NCI-H1417 treated with DMSO at 0.1 percent for 48 hours (cell line): Measurements from ENCODE around the gene CIAPIN1.
"Not testable (repeated sequence)": the region's sequence is repeated elsewhere in the genome, so short reads cannot be mapped to it uniquely, and the experiment has no call there.

Source experiments
- DNase-seq: peaks from one replicate; lab custom pipeline; 2025; lab: John Stamatoyannopoulos, UW

CIAPIN1 gene

DNA sequence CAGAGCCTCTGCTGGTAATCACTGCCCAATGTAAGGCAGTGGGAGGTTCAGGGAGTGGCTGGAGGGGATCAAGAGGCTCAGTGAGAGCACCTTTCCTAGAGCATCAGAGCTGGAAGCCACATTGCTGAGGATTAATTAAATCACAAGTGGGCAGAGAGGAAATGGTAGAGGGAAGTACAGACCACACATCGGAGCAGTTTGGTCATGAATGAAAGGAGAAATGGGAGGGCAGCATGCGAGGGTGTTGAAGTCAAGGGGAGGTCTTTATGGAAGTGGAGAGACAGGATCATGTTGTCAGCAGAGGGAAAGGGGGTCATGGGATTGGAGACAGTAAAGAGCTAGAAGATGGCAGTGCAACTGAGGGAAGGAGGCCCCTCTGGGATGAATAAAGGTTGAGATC lies 40.3 kb downstream of the CIAPIN1 start:
- DNase-seq, result no peak

- DNase-seq, result no peak
Measured at GRCh38 chr16:57405097-57405496, 42.1 kb downstream of the CIAPIN1 start.

DNA sequence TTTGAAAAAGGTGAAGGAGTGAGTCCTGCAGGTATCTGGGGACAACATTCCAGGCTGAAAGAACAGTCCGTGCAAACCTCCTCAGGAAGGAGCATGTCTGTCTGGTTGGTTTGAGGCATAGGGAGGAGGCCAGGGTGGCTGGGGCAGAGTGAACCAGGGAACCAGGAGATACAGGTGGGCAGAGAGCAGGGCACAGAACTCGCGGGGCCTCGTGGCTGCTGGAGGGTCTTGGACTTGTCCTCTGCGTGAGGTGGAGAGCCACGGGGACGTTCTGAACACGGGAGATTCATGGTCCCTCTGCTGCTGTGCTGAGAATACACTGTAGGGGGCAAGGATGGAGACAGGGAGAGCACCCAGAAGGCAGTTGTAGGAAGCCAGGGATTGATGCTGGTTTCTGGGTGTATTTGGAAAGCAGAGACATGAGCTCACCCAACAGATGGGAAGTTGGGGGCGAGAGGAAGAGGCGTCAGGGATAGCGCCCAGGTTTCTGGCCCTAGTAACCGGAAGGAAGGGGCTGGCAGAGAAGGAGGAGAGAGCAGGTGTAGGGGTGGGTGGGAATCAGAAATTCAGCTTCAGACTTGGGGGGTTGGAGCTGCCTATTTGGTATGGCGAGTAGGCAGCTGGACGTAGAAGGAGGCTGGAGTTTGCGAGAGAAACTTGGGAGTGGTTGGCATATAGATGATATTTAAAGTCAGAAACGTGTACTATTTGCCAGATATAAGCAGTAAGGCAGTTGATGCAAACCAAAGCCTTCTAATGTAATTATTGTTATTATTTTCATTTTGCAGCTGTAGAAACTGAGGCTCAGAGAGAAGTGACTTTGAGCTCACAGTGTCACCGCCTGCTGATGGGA lies 43.0 kb downstream of the CIAPIN1 start, which contains the start of gene CCL17:
CCL17 (plus strand) TSS at position 803 of the 853 bp plus-strand sequence. CDS start 9,166 bp downstream, outside the sequence.
- no peak for DNase-seq

DNA sequence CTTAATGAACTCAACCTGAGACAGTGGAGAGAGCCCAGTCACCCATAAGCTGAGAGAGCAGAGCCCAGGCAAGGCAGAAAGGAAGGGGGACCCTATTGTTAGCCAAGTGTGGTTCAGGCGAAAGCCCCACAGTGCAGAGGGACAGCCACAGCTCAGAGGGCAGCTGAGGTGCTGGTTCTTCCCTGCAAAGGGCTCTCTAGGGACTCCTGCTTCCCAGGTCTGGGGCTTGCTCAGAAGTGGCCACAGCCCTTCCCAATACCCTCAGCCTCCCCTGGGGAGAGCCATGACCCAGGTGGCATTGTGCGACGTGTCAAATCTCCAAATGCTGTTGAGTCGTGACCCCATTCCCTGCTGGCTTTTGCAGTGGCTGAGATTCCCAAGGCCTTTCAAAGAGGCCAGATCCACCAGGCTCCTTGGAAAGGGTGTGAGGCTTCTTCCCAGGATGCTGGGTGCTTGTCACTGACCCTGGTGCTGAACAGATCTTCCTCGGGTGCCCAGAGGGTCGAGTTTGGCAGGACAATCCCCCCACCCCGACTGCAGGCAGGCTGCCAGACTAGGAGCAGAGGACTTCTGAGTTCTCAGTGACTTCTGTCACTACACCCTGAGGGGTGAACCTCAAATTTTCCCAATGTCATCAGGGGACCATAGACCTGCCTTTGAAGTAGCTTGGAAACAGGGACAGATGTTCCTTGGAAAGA lies 45.1 kb downstream of the CIAPIN1 start:
- DNase-seq, result no peak

DNA sequence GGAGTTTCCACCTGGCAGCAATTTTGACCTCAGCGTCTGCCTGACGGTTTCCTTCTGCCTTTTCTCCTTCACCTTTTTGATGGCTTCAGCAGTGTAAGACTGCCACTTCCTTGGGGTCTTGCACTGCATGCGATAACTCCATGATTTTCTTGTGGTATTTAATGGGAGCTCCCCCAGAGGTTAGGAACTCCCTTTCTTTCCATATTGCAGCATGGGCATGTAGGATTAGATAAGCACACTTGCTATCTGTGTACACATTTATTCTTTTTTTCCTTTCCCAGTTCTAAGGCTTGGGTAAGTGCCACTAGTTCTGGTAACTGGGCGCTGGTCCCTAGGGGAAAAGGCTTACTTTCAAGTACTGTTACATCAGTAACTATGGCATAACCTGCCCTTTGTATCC lies 49.7 kb downstream of the CIAPIN1 start:
- DNase-seq, result not testable (repeated sequence)

DNA sequence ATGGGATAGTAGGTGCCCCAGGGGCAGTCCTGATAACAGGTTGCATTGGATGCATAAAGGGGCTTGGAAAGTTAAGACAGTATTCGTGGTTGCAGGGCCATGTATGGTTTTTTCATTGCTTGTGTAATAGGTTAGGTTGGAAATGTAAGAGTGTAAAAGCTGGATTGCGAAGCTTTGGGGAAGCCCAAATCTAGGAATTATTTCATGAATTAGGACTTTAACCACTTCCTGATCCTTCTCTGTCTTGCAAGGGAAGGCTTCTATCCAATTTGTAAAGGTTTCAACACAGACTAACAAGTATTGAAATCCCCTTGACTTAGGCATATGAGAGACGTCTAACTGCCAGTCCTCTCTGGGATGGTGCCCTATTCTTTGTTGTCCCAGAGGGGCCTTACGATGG lies 50.4 kb downstream of the CIAPIN1 start:
- DNase-seq, result no peak

GRCh38 chr16:57395026-57395425 lies 52.2 kb downstream of the CIAPIN1 start:
- DNase-seq, result no peak

DNA sequence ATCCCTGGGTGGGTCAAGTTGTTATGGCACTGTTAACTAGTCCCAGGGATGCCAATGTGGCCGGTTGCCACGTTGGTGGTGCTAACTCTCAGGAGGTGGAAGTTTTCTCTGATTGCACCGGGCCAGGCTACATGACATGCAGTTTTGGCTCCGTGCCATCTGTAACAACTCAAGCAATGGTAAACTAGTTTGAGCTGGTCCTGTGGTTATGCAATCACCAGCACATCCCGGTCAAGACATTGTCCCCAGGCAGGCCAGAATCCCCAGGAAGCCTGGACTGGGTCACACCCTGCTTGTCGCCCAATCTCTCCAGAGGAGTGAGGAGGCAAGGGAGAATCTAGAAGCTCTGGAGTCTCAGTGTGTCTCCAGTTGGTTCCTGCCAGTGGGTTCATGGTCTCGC lies 52.7 kb downstream of the CIAPIN1 start:
- no peak for DNase-seq

DNA sequence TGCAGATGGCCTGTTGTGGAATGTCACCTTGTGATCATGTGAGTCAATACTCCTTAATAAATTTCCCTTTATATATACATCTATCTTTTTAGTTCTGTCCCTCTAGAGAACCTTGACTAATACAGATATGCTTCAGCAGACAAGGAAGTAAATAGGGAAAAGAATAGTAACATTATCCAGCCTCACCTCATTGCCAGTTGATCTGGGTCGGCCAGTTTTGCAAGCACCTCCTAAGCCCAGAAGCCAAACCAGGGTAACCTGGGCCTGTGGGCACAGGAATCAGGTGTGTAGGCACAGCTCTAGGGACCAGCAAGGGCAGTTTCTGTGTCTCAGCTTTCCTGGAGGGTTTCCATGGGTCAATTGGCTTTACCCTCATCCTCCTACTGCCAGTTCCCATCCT lies 54.5 kb downstream of the CIAPIN1 start:
- no peak for DNase-seq

DNA sequence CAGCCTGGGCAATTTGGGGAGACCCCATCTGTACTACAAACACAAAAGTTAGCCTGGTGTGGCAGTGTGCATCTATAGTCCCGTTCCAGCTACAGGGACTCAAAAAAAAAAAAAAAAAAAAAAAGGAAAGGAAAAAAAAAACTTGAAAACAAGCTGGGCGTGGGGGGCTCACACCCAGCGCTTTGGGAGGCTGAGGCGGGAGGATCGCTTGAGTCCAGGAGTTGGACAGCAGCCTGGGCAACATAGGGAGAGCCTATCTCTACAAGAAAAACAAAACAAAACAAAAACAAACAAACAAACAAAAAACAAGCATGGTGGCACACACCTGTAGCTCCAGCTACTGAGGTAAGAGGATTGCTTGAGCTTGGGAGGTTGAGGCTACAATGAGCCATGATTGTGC lies 55.5 kb downstream of the CIAPIN1 start:
- no peak for DNase-seq

DNA sequence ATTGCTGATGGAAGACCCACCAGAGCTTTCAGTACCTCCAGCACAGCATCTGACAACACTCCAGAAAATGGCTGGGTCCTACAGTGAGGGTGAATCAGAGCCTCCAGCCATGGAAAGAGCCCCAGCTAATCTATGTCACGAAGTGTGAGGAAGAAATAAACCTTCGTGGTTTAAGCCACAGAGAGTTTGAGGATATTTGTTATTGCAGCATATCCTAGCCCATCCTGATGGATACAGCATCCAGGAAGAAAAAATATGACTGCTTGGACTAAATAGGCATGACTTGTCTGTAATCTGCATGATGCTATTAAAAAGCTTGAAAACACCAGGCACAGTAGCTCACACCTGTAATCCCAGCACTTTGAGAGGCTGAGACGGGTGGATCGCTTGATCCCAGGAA lies 55.9 kb downstream of the CIAPIN1 start:
- DNase-seq, result no peak

DNA sequence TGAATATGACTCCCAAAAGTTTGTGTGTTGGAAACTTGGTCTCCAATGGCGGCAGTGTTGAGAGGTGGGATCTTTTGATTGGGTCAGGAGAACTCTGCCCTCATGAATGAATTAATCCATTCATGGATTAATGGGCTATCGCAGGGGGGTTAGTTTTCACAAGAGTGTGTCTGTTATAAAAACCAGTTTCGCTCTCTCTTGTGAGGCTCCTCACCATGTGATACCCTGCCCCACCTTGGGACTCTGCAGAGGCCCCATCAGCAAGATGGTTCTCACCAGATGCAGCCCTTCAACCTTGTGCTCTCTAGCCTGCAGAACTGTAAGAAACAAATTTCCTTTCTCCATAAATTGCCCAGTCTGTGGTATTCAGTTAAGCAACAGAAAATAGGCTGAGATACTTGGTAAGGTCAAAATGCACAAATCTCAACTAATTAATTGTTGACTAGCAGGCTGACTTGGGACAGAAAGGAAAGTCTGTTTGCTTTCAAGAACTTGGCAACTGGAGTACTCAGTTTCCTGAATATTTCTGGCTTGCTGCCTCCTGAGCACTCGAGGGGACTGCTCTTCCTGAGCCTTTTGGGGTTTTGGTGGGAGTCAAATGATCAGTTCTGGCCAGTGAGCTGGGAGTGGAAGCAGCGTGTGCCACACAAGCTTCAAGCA lies 56.4 kb downstream of the CIAPIN1 start:
- DNase-seq, result no peak

- DNase-seq, result no peak
Measured at GRCh38 chr16:57389087-57389468, 58.1 kb downstream of the CIAPIN1 start.

DNA sequence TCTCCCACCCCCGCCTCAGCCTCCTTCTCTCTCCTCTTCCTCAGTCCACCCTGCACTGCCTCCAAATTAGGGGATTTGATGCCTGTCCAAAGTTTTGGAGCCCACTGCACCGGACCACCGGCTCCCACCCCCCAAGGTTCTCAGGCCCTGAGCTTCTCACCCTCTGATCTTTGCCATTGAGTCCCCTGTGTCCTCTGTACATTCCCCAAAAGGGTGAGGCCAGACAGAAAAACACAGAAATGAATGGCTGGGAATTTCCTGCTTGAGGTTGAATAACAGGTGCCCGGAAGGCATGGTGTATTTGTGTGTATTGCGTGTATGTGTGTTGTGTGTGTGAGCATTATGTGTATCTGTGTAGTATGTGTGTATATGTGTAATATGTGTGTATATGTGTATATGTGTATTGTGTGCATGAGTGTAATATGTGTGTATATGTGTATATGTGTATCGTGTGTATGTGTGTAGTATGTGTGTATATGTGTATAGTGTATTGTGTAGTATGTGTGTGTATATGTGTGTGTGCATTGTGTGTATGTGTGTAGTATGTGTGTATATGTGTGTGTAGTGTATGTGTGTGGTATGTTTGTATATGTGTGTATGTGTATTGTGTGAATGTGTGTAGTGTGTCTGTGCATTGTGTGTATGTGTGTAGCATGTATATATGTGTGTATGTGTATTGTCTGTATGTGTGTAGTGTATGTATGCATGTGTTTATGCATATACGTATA lies 58.7 kb downstream of the CIAPIN1 start:
- DNase-seq, result no peak

GRCh38 chr16:57387598-57388354 lies 59.4 kb downstream of the CIAPIN1 start:
- DNase-seq, result no peak

DNA sequence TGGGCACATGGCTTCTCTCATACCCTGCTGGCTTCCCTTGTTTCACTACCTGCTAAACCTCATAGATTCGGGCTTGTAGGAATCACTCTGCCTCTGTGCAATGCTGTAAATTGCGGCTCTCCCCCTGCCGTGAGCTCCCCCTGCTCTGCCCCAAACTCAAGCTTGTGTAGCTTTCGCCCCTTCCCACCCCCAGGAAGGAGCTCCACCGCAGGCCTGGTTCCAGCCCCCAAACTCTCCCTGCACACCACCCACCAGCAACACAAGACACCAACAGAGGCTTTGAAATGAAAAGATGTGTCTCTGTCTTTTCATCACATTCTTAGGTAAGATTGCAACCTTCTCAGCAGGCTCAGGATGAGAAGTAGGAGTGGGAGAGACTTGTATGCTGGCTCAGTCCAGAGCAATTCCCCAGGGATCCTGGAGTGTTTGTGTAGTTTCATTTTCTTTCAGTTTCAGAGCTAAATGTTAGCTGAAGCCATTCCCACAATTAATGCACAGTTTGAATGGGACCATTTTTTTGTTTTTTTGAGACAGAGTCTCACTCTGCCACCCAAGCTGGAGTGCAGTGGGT lies 60.7 kb downstream of the CIAPIN1 start:
- no peak for DNase-seq

DNA sequence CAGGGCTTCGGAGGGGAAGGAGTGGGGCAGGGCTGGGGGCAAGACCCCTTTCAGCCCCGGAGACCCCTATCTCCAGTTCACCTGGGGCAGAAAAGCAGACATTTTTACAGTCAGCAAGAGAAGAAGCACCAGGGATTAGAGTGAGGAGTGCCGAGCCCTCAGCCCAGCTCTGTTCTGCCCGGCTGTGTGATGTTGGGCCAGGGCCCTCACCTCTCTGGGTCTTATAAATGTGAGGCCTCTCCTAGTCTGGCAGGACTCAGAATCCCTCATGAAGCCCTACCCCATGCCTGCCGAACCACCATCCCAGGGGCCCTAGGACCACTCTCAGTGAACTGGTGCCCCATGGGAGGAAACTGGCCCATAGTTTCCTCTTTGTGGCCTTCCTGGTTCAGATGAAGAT lies 62.1 kb downstream of the CIAPIN1 start:
- no peak for DNase-seq

- DNase-seq, result no peak
Measured at GRCh38 chr16:57384248-57385070, 62.7 kb downstream of the CIAPIN1 start.

DNA sequence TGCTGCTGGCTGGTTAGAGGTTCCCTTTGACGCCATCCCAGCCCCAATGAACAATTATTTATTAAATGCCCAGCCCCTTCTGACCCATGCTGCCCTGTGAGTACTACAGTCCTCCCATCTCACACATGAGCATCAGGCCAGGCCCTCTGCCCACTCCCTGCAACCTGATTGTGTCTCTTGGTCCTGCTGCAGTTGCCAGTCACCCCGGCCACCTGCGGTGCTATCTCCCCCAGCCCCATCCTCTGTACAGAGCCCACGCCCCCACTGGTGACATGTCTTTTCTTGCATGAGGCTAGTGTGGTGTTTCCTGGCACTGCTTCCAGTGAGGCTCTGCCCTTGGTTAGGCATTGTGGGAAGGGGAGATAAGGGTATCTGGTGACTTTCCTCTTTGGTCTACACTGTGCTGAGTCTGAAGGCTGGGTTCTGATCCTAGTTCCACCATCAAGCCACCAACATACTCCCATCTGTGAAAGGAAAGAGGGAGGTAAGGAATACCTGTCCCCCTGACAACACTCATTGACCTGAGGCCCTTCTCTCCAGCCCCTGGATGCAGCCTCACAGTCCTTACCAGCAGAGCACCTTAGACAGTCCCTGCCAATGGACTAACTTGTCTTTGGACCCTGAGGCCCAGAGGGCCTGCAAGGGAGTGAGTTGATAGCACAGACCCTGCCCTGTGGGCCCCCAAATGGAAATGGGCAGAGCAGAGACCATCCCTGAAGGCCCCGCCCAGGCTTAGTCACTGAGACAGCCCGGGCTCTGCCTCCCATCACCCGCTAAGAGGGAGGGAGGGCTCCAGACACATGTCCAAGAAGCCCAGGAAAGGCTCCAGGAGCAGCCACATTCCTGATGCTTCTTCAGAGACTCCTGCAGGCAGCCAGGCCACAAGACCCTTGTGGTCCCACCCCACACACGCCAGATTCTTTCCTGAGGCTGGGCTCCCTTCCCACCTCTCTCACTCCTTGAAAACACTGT lies 63.6 kb downstream of the CIAPIN1 start:
- DNase-seq, result no peak
